ENCODE measurements around the gene PCSK4.
"Not testable (repeated sequence)": the region's sequence is repeated elsewhere in the genome, so short reads cannot be mapped to it uniquely, and the experiment has no call there.

Gene PCSK4

GRCh38 chr19:1439525-1440417 lies 50.4 kb downstream of the PCSK4 start:
- DNase-seq (ENCODE audit: low read depth in 2 of 2): not testable (repeated sequence)

DNA sequence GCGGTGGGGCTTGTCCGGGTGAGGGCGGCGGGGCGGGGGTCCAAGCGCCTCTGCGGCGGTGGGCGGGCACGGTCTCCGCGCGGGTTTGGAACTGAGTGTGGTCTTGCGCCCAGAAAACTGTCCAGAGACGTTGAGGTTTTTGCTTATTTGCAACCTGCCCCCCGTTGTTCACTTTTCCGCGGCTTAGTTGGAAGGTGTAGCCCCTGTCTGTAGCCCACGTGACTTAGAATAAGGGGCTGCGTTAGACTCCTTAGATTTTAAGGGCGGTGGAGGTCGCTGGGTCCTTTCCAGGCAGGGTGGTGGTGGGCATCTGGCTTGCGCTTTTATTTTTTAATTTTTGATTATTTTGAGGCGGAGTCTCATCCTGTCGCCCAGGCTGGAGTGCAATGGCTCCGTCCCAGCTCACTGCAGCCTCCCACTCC lies 51.2 kb downstream of the PCSK4 start:
- no peak for DNase-seq (ENCODE audit: low read depth in 2 of 2)

DNA sequence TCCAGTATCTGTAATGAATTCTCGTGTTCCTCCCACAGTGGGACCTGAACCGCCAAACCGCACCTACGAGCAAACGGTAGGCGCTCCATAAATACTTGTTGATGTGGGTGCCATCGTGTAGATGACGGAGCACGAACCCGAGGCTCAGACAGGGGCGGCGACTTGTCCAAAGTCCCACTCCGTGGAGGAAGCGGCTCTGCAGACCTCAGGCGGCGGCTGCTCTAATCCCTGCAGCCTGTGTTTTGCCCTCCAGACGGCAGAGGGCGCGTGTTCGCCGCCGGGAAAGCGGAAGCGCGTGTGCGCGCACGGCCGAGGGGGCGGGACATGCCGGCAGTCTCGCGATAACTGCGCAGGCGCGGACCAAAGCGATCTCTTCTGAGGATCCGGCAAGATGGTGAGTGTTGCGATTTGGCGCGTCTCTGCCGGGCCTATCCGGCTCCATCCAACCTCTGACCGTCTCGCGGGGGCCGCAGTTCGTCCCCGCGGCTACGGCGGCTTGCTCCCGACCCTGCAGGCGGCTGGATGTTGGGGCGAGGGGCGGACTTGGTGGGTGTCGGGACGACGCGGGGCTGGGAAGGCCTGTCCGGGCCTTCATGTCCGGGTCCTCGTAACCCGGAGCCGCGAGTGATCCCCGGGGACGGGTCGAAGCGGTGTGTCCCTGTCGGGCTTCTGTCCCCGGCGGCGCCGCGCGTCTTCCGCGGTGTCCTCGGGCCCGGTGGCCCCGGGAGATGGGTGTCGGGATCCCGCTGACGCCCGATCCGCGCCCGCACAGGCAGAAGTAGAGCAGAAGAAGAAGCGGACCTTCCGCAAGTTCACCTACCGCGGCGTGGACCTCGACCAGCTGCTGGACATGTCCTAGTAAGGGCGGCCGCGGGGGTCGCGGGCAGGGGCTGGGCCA lies 51.9 kb downstream of the PCSK4 start, which contains the start of gene RPS15:
Gene RPS15 (plus strand): TSS at position 362 of the 898 bp plus-strand sequence. CDS start 30 bp downstream, at position 392.
- peak; percentile 87 to 91 for DNase-seq (ENCODE audit: low read depth in 2 of 2)

- no peak for DNase-seq (ENCODE audit: low read depth in 2 of 2)
Measured at GRCh38 chr19:1437609-1438008, 52.5 kb downstream of the PCSK4 start.

DNA sequence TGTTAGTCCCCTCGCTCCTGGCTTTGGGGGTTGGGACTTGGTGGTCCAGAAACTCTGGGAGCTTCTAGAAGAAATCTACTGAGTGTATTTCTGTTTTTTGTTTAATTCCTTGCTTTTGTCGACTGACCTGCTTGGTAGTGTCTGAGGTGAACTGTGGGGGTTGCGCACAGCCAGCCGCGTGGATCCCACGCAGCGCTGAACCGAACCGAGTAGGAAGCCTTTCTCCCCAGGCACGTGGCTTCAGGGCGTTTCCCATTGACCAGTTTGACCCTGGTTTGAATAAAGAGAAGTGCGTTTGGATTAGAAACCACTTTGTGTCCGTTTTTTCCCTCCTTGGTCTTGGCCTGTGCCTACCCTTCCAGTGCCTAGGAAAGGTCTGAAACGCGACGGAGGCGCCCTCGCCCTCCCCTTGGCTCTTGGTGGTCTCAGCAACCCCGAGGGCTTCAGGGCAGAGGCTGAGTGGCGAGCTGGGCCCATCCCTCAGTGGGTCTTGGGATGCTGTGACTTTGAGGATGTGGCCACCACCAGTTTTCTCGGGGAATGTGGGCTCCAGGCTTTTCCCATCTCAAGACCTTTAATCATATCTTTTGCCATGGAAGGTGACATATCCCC lies 54.7 kb downstream of the PCSK4 start:
- no peak for DNase-seq (ENCODE audit: low read depth in 2 of 2)

GRCh38 chr19:1434577-1435060 lies 55.5 kb downstream of the PCSK4 start:
- DNase-seq (ENCODE audit: low read depth in 2 of 2): no peak

- no peak for DNase-seq (ENCODE audit: low read depth in 2 of 2)
Measured at GRCh38 chr19:1434040-1434366, 56.1 kb downstream of the PCSK4 start.

DNA sequence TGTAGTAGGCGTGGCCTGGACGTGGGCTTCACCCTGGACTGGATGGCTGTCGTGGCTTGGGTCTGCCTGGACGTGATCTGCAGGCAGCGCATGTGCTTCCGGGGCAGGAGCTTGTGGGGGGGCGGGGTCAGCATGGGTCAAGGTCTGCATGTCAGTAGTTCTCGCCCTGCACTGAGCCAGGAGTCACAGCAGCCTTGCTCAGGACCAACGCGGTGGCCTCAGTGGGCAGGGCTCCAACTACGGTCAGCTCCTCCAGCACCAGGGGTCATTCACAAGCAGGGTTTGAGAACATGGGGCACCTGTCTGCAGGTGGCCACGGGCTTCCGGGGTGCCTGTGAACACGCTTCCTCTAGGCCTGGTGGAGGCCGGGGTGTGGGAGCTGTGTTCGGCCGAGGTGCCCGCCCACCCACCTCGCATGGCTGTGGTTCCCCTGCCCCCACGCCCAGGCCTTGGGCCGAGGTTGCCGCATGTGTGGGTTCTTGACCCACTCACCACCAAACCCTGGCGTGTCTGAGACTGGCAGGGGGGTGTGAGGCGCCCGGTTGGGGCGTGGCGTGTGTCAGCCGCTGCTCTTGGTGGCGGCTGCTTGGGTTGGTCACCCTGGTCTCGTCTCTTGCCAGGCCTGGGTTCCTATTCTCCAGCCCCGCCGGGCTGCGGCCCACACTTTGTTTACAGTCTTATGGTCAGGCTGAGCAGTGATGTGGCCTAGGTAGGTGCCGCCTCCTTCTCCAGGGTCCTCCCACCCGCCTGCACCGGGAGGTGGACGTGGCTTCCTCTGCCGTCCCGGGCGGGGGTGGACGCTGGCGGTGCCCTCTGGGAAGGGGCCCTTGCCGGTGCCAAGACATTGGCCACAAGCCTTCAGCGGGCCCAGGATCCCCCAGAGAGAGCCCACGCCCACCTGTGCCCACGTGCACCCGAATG lies 56.8 kb downstream of the PCSK4 start:
- DNase-seq (ENCODE audit: low read depth in 2 of 2): no peak

DNA sequence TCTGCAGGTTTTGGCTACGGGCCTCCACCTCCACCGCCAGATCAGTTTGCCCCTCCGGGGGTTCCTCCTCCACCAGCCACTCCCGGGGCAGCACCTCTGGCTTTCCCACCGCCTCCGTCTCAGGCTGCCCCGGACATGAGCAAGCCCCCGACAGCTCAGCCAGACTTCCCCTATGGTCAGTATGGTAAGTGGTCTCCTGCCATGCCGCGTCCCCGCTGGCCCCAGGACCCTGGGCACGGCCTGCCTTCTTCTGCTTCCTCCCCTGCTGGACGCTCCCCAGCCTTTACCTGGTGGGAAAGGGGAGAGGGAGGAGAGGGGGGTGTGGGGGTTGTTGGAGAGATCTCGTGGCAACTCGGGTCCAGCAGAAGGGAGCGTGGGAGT lies 57.7 kb downstream of the PCSK4 start:
- no peak for DNase-seq (ENCODE audit: low read depth in 2 of 2)

DNA sequence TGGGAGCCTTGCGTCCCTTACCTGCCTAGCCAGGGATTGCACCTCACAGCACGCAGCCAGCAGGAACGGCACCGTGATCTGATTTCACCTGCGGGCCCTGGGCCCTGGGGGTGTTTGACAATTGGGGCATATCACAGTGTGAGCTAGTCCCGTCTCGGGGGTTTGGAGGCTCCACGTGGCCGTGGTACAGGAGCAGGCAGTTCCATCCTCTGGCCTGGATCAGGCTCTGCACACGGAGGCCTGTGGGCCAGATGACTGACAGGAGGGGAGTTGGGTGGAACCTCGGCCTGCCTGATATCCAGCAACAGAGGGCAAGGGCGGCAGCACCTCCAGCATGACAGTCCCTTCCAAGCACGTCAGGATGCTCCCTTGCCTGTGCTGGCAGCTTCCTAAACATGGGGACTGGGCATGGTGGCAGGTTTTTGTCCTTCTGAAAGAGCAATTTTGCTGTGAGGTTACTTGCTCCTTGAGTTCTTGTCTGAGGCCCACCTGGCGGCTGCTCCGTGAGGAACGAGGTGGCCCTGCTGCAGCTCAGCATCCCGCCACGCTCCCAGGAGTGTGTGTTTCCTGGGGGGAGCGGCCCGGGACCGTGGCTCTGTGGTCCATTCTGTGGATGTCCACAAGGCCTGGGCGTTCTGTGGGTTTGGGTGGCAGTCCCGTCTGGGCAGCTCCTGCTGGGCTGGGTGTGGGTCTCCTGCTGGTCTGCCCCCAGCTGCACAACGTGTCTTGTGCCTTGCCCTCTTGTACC lies 58.2 kb downstream of the PCSK4 start:
- no peak for DNase-seq (ENCODE audit: low read depth in 2 of 2)

All from activated CD8-positive, alpha-beta memory T cell treated with anti-CD3 and anti-CD28 coated beads for 4 hours (primary cell).